Breast epithelium (tissue), 3 donors: ENCODE measurements around the gene BLOC1S3.

Experiments used
- CTCF ChIP-seq, 3 donors: fragments of 450-650 bp; IDR thresholded peaks; one replicate each; pipeline ENCODE4 v1.5.1; 2016 to 2017; ENCODE audit warnings: antibody characterized with exemption in 3 of 3, mild to moderate bottlenecking in 3 of 3, moderate library complexity in 3 of 3
- POLR2A ChIP-seq: fragments of 450-650 bp; IDR thresholded peaks from one replicate; pipeline ENCODE4 v1.6.1; 2016; ENCODE audit warnings: antibody characterized with exemption, mild to moderate bottlenecking, moderate library complexity

- TF ChIP-seq CTCF (IDR thresholded peaks at IDR 0.05) (peak in 2 of 3 donors; percentile 34 to 51), POLR2A (peak; percentile 45)
Measured at GRCh38 chr19:45178262-45179071, at the start of gene BLOC1S3.
